ENCODE measurements around the gene LARGE2. TPM values are rescaled to one million over a fixed set of nuclear protein-coding genes. Genes with fewer than 3 reads are reported as not detected.
"Not testable (repeated sequence)": the region's sequence is repeated elsewhere in the genome, so short reads cannot be mapped to it uniquely, and the experiment has no call there.

LARGE2 gene
- total RNA-seq, 6 experiments from 2014 or later = not detected

DNA sequence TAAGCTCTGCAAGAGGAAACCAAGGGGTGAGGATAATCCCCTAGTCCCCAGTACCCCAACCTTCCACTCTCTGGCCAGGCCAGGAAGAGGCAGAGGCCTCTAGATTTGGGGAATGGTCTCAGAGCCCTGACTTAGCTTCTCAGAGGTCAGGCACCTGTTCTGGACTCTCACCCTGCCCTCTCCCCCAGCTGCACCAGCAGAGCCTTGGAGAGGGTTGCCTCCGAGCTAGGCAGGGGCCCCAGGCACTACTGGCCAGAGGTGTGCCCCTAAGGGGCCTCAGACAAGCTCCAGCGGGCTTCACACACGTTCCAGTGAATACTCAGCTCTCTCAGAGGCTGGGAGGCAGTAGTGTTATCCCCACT is 23.4 kb upstream of the LARGE2 start:
- Mint-ChIP-seq H3K4me3 (peak overlapping the region; percentile 76; the same call in 1 of the 2 replicates), H3K27me3 (ENCODE audit: insufficient read depth) (peaks cover 14% of the 10 kb centered on the region), H3K36me3 (ENCODE audit: low read depth) (no peaks in the 10 kb centered on the region), H3K27ac (peak overlapping the region; percentile 80), H3K4me1 (ENCODE audit: low read depth) (peaks cover 6% of the 10 kb centered on the region), H3K9me3 (no peaks in the 10 kb centered on the region)
- TF ChIP-seq, protein P1, sequence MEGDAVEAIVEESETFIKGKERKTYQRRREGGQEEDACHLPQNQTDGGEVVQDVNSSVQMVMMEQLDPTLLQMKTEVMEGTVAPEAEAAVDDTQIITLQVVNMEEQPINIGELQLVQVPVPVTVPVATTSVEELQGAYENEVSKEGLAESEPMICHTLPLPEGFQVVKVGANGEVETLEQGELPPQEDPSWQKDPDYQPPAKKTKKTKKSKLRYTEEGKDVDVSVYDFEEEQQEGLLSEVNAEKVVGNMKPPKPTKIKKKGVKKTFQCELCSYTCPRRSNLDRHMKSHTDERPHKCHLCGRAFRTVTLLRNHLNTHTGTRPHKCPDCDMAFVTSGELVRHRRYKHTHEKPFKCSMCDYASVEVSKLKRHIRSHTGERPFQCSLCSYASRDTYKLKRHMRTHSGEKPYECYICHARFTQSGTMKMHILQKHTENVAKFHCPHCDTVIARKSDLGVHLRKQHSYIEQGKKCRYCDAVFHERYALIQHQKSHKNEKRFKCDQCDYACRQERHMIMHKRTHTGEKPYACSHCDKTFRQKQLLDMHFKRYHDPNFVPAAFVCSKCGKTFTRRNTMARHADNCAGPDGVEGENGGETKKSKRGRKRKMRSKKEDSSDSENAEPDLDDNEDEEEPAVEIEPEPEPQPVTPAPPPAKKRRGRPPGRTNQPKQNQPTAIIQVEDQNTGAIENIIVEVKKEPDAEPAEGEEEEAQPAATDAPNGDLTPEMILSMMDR (IDR thresholded peaks at IDR 0.05) = no peak
- DNase-seq = no peak

DNA sequence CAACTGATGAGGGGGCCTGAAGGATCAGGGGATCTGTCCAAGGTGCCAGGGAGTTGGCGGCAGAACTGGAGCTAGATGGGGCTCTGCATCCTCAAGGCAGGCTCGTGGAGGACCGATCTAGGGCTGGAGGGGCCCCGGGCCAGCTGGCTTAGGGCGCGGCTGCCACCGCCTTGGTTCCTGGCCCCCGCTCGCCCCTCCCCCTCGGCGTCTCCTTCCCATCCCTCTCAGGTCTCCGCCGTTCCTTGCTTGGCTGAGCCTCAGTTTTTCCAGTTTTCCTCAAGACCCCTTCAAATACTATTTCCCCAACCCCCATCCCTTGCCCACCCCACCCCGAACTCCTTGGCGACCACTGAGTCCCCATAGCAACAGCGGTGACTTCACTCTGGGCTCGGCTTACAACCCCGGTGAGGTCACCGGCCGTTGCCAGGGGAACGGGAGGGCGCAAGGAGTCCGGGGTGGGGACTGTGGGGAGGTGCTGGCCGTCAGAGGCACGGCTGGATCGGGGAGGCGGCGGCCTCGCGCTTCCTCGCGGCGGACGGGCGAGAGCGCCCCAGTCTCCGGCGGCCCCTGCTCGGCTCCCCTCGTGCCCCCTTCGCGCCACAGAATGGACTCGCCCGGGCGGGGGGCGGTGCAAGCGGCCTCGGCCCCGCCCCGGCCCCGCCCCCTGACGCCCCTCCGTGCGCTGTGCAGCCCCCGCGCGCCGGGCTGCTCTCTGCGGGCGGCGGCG is 22.8 kb upstream of the LARGE2 start:
- peaks cover 8% of the 10 kb centered on the region for H3K27me3 Mint-ChIP-seq (ENCODE audit: insufficient read depth)
- no peaks in the 10 kb centered on the region for H3K36me3 Mint-ChIP-seq (ENCODE audit: low read depth)
- H3K4me3 Mint-ChIP-seq = peak overlapping the region; percentile 76
- peaks cover 6% of the 10 kb centered on the region for H3K4me1 Mint-ChIP-seq (ENCODE audit: low read depth)
- H3K27ac Mint-ChIP-seq = peak overlapping the region; percentile 80
- peak; percentile 87 for DNase-seq
- TF ChIP-seq, protein P1 (IDR thresholded peaks at IDR 0.05) = no peak
- H3K9me3 Mint-ChIP-seq = no peaks in the 10 kb centered on the region

DNA sequence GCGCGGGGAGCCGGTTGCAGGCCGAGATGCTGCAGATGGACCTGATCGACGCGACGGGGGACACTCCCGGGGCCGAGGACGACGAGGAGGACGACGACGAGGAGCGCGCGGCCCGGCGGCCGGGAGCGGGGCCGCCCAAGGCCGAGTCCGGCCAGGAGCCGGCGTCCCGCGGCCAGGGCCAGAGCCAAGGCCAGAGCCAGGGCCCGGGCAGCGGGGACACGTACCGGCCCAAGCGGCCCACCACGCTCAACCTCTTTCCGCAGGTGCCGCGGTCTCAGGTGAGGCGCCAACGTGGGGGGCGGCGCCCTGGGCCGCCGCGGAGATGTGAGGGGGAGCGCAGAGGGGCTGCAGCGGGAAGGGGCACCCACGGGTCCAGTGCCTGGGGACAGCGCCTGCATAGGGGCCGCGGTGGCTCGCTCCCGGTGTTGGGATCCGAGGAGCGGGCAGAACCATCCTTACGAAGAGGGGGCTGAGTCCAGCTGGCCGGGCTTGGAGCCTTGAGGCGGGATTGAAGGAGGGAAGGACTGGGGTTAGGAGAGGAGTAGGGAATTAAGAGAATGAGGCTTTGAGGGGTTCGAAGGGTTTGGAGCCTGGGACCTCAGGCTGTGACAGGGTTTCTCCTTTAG is 22.2 kb upstream of the LARGE2 start:
- not testable (repeated sequence) for DNase-seq; H3K4me1 Mint-ChIP-seq (ENCODE audit: low read depth); H3K27me3 Mint-ChIP-seq (ENCODE audit: insufficient read depth); H3K9me3 Mint-ChIP-seq; H3K36me3 Mint-ChIP-seq (ENCODE audit: low read depth)
- H3K27ac Mint-ChIP-seq = peak overlapping the region; percentile 63
- peak overlapping the region; percentile 84 for H3K4me3 Mint-ChIP-seq

DNA sequence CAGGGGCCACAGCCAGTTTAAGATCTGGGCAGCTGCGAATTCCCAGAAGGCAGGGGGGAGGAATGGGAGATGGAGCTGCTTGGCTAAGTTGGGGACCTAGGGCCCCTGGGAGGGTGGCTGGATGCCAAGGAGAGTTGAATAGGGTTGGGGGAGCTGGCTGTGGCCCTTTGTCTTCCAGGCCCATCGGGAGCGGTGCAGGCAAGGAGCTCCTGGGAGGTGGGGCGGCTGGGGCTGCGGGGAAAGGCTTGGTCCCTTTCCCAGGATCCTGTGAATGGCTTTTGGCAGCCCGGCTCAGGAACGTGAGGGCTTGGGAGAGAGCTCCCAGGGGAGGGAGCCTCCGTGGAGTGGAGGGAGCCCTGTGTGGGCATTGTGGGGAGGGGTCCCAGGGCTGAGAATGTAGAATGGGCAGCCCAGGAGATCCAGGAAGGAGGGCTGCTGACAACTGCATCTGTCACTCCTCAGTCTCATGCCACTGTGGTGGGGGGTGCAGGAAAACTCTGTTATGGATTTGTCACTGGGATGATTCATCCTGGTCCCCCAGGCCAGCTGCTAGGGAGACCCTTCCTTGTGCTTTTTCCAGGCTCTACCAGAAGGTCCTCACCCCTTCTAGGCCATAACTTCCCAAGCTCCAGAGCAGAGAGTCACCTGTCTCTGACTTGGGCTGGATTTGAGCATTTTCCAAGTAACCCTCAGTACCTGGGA is 21.4 kb upstream of the LARGE2 start:
- no peaks in the 10 kb centered on the region for H3K36me3 Mint-ChIP-seq (ENCODE audit: low read depth)

DNA sequence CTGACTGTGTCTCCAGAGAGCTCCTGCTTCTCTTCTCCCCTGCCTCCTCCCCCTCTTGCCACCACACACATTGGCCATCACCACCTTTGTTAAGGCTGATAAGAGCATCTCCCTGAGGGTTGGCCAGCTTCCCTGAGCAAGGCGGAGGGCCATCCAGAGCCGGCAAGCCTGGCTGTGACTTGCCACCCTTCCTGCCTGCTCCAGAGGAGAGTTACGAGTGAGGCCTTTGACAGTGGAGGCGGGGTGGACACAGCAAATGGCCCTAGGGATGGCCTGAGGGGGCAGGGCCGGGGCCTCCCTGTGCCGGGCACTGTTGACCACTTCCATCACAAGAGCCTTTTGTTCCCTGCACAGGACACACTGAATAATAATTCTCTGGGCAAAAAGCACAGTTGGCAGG is 20.8 kb upstream of the LARGE2 start:
- H3K27me3 Mint-ChIP-seq (ENCODE audit: insufficient read depth) = peaks cover 2% of the 10 kb centered on the region
- H3K4me3 Mint-ChIP-seq = no peak overlapping the region
- TF ChIP-seq, protein P1 (IDR thresholded peaks at IDR 0.05) = no peak
- H3K9me3 Mint-ChIP-seq = no peaks in the 10 kb centered on the region
- H3K27ac Mint-ChIP-seq = no peak overlapping the region
- H3K4me1 Mint-ChIP-seq (ENCODE audit: low read depth) = peaks cover 6% of the 10 kb centered on the region
- no peak for DNase-seq
- H3K36me3 Mint-ChIP-seq (ENCODE audit: low read depth) = no peaks in the 10 kb centered on the region

More for the DNA sequence above, 21.4 kb upstream of the LARGE2 start:
- peak overlapping the region; percentile 84 for H3K4me3 Mint-ChIP-seq
- TF ChIP-seq, protein P1 (IDR thresholded peaks at IDR 0.05) = no peak
- DNase-seq = no peak
- peaks cover 4% of the 10 kb centered on the region for H3K27me3 Mint-ChIP-seq (ENCODE audit: insufficient read depth)
- peak overlapping the region; percentile 63 for H3K27ac Mint-ChIP-seq
- no peaks in the 10 kb centered on the region for H3K9me3 Mint-ChIP-seq
- H3K4me1 Mint-ChIP-seq (ENCODE audit: low read depth) = peaks cover 6% of the 10 kb centered on the region
